Bronchial epithelial cell (primary cell): ENCODE results near the gene FHL5. TPM values are rescaled to one million over a fixed set of nuclear protein-coding genes. Genes with fewer than 3 reads are reported as not detected.

ENCODE experiments used
- DNase-seq: peaks from one replicate; pipeline ENCODE4 v3.0.0-alpha.2; 2010; ENCODE audit warnings: low read depth
- FAIRE-seq: peaks from 2 replicates; lab custom pipeline; 2011; peaks lifted over from hg19 to GRCh38; lab: Jason Lieb, UNC
- H3K27me3 ChIP-seq: 2 replicates; pipeline ENCODE4 v1.5.1; 2011; ENCODE audit warnings: low read length; ENCODE audit not compliant: control insufficient read depth, insufficient read depth
- H3K36me3 ChIP-seq: 2 replicates; pipeline ENCODE4 v1.5.1; 2011; ENCODE audit warnings: low read length; ENCODE audit not compliant: control insufficient read depth, insufficient read depth
- H3K4me3 ChIP-seq: 2 replicates; pipeline ENCODE4 v1.5.1; 2011; ENCODE audit warnings: mild to moderate bottlenecking, low read depth, low read length, control low read depth
- total RNA-seq: library from RNA; depleted of rRNA; stranded (reverse); fragments of >200 nt; gene quantifications from 2 replicates; pipeline ENCODE4 v1.2.1, GENCODE V29; 2014
- TF ChIP-seq, protein P1 (sequence below): IDR thresholded peaks from 2 replicates; pipeline ENCODE4 v1.5.1; 2011; ENCODE audit warnings: mild to moderate bottlenecking, moderate library complexity, low read length, control low read depth, inconsistent platforms; ENCODE audit not compliant: insufficient read depth, severe bottlenecking

The FHL5 gene
- total RNA-seq, 1 donor from 2014 or later = not detected

DNA sequence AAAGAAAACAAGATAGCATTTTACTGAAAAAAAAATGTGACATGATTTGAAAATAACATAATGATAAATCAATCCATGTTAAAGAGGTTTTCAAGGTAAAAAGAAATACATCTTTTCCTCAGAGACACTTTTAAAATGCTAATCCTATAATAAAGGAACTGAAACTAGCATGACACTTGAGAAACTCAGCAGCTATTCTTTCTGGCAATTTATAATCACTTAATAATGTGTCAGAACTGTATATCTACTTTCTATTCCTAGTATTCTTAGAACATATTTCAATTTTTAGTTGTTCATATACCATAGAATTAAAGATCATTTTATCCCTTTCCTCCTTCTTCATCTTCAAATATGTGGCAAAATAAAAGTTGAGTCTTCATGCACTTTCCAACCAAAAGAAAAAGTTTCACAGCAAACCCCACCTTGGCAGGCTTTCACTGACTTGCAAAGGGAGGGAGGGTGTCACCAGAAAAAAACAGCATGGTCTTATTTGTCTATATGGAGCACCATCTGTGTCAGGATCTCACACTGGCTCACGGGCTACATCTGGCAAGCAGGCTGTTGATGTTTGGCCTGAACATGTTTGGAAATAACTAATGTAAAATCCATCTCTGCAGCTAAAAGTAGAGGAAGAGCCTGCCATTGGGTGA, 48.5 kb downstream of the FHL5 start:
- Histone ChIP-seq H3K4me3 (no peak overlapping the region), H3K36me3 (no peaks in the 10 kb centered on the region), H3K27me3 (no peaks in the 10 kb centered on the region)
- TF ChIP-seq, protein P1, sequence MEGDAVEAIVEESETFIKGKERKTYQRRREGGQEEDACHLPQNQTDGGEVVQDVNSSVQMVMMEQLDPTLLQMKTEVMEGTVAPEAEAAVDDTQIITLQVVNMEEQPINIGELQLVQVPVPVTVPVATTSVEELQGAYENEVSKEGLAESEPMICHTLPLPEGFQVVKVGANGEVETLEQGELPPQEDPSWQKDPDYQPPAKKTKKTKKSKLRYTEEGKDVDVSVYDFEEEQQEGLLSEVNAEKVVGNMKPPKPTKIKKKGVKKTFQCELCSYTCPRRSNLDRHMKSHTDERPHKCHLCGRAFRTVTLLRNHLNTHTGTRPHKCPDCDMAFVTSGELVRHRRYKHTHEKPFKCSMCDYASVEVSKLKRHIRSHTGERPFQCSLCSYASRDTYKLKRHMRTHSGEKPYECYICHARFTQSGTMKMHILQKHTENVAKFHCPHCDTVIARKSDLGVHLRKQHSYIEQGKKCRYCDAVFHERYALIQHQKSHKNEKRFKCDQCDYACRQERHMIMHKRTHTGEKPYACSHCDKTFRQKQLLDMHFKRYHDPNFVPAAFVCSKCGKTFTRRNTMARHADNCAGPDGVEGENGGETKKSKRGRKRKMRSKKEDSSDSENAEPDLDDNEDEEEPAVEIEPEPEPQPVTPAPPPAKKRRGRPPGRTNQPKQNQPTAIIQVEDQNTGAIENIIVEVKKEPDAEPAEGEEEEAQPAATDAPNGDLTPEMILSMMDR = no peak
- FAIRE-seq (no peak), DNase-seq (no peak)

DNA sequence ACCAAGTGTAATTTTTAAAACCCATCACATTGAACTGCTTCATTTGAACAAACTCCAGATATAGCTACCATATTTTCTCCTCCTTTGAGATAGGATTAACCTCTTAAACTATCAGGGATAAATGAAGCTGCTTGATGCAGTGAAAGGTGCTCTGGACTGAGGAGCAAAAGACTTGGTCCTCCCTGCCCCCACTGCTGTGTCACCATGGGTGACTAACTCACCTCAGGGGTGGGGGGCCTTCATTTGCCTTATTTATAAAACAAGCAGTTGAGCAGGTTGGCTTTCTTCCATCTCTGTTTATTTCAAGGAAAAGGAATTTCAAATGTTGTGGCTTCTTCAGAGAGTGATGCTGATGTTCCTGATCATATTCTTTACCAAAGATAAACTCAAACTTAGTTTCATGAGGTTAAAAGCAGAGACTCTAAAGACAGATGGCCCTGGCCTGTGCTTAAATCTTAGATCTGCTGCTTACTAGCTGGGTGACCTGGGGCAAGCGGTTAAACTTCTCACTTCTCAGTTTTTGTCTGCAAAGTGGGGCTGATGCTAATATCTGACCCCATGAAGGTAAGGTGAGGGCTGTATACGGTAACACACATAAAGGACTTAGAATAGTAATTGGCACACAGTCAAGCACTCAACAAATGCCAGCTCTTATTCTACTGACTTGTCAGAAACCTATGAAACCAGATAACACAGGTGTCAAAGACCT, 50.5 kb downstream of the FHL5 start:
- FAIRE-seq = no peak

DNA sequence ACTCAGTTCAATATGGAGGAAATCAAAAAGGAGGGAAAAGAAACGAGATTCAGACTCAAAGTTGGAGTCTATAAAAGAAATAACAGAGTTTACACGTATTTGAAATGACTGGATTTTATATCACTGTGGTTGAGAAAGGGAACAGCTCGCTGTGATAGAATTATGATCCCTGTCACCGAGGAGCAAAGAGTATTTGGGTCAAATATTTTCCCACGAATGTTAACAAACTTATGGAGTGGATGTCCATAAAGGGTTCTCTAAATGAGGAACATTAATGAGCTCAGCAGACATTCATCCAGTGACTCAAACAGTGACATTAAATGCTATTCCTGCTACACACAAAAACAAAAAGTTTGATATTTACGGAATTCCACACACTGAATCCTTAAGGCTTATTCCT, 57.9 kb downstream of the FHL5 start:
- H3K36me3 ChIP-seq = no peaks in the 10 kb centered on the region
- DNase-seq = no peak
- H3K27me3 ChIP-seq = no peaks in the 10 kb centered on the region
- FAIRE-seq = no peak
- no peak overlapping the region for H3K4me3 ChIP-seq
- TF ChIP-seq, protein P1 = no peak

More for the DNA sequence above, 50.5 kb downstream of the FHL5 start:
- TF ChIP-seq, protein P1 = no peak
- no peaks in the 10 kb centered on the region for H3K36me3 ChIP-seq
- no peak for DNase-seq
- H3K4me3 ChIP-seq = no peak overlapping the region
- no peaks in the 10 kb centered on the region for H3K27me3 ChIP-seq

DNA sequence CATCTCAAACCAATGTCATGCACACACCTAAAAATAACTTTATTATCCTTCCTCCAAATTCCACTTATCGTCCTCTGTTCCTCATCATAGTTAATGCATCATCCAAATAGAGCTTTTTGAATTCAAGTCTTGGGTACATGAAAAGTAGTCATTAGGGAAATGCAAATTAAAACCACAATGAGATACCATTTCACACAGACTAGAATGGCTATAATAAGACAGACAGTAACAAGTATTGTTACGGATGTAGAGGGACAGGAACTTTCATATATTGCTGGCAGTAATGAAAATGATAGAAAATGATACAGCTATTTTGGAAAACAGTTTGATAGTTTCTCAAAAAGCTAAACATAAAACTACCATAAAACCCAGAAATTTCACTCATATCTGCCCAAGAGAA, 59.1 kb downstream of the FHL5 start:
- Histone ChIP-seq H3K36me3 (no peaks in the 10 kb centered on the region), H3K27me3 (no peaks in the 10 kb centered on the region), H3K4me3 (no peak overlapping the region)
- TF ChIP-seq, protein P1 = no peak
- DNase-seq (no peak), FAIRE-seq (no peak)

DNA sequence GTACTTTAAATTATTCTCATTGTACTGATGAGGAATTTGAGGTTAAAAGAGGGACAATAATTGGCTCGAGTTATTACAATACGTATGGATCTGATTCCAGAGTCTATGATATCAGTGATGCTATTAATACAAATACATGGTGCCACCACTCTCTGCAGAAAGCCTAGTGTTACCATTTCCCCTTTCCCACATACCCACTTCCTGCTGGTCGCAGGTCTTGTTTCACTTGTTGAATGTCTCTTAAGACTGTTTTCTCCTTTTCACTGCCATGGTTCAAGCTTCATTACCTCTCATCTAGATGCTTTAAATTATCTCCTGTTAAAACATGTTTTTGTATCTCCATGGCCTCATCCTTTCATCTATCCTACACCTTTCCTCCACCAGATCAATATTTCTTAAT, 62.0 kb downstream of the FHL5 start:
- DNase-seq (no peak), FAIRE-seq (no peak)
- Histone ChIP-seq H3K4me3 (no peak overlapping the region), H3K27me3 (no peaks in the 10 kb centered on the region), H3K36me3 (no peaks in the 10 kb centered on the region)
- TF ChIP-seq, protein P1 = no peak
